NCI-H82 treated with DMSO at 0.1 percent for 48 hours (cell line): ENCODE results near the gene CAMK1.
A peak's percentile ranks its signal among the peaks of the same experiment; 100 is the strongest.

Experiments
- DNase-seq: peaks from one replicate; lab custom pipeline; 2025; ENCODE audit not compliant: unreplicated experiment; lab: John Stamatoyannopoulos, UW

Gene CAMK1

GRCh38 chr3:9793161-9793781 is 23.5 kb upstream of the CAMK1 start:
- DNase-seq, result no peak

GRCh38 chr3:9792405-9793160 is 22.8 kb upstream of the CAMK1 start, which contains the start of the genes ARPC4 and TADA3:
TSS of gene ARPC4 (plus strand) at chr3:9793082. CDS start at chr3:9793122, 40 bp downstream.
TSS of gene TADA3 (minus strand) at chr3:9792473. CDS start at chr3:9791466, 1,007 bp downstream.
- peak; percentile 82 for DNase-seq

GRCh38 chr3:9791790-9792404 is 22.1 kb upstream of the CAMK1 start:
- no peak for DNase-seq

GRCh38 chr3:9791127-9791526 is 21.4 kb upstream of the CAMK1 start:
- no peak for DNase-seq

GRCh38 chr3:9787714-9788113 is 18.0 kb upstream of the CAMK1 start:
- DNase-seq, result no peak

GRCh38 chr3:9786825-9787669 is 17.3 kb upstream of the CAMK1 start:
- DNase-seq, result no peak

GRCh38 chr3:9786209-9786739 is 16.5 kb upstream of the CAMK1 start:
- no peak for DNase-seq

- DNase-seq, result no peak
These were observed 15.9 kb upstream of the CAMK1 start for GRCh38 chr3:9785602-9786001.

- DNase-seq, result no peak
These were observed 15.2 kb upstream of the CAMK1 start for GRCh38 chr3:9784965-9785364.

GRCh38 chr3:9783954-9784353 is 14.2 kb upstream of the CAMK1 start:
- DNase-seq, result no peak

GRCh38 chr3:9782770-9783169 is 13.0 kb upstream of the CAMK1 start:
- DNase-seq, result peak; percentile 0

GRCh38 chr3:9781978-9782603 is 12.3 kb upstream of the CAMK1 start:
- no peak for DNase-seq

- DNase-seq, result no peak
These were observed 11.8 kb upstream of the CAMK1 start for GRCh38 chr3:9781551-9781950.

GRCh38 chr3:9780910-9781309 is 11.2 kb upstream of the CAMK1 start:
- no peak for DNase-seq

- no peak for DNase-seq
These were observed 10.7 kb upstream of the CAMK1 start for GRCh38 chr3:9780458-9780812.

GRCh38 chr3:9779721-9780457 is 10.1 kb upstream of the CAMK1 start:
- DNase-seq, result no peak

- DNase-seq, result no peak
These were observed 9.4 kb upstream of the CAMK1 start for GRCh38 chr3:9779075-9779593.

- no peak for DNase-seq
These were observed 8.7 kb upstream of the CAMK1 start for GRCh38 chr3:9778143-9779074.

- no peak for DNase-seq
These were observed 7.9 kb upstream of the CAMK1 start for GRCh38 chr3:9777694-9778021.
